ENCODE data around the gene LENEP. TPM values are rescaled to one million over a fixed set of nuclear protein-coding genes. Genes with fewer than 3 reads are reported as not detected.

The LENEP gene
- total RNA-seq, 1 experiment from 2014 or later, result 2.8 TPM

DNA sequence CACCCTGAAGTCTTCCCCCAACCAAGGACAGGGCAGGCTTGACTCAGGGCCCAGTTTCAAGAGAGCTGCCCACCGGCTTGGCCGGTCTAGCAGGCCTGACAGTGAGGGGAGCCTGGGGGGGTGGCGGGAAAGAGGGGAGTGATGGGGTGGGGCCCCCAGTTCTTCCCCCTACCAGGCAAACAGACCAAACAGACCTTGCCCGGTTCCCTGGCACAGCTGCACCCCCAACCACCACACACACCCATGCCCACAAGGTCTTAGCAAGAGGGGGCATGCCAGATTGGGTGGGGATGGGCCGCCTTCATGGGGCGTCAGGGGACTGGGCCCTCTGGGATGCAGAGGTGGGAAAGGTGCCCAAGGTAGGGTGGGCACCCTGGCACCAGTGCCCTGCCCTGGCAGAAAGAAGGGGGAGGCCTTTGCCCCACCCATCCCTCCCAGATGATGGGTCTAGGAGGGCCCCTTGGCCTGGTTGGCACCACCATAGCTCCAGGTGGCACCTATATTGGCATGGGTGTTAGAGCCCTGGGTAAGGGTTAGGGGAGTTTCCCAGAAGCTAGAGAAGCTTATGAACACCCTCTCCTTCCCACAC lies 18.1 kb downstream of the LENEP start:
- no peak overlapping the region for H3K4me3 Mint-ChIP-seq
- Histone ChIP-seq H4K91ac (ENCODE audit: insufficient read length, low read depth, low read length) (no peak overlapping the region), H3K4me2 (ENCODE audit: insufficient read depth, insufficient read length, low read length) (no peak overlapping the region), H3K27me3 (ENCODE audit: insufficient read depth, low read length) (no peaks in the 10 kb centered on the region), H4K20me1 (ENCODE audit: control insufficient read depth, insufficient read depth, insufficient read length) (no peaks in the 10 kb centered on the region), H3K27ac (ENCODE audit: insufficient read length, low read depth, low read length) (no peak overlapping the region), H3K79me2 (ENCODE audit: insufficient read depth, low read length) (no peaks in the 10 kb centered on the region; the same call in 1 of the 2 replicates), H3T11ph (ENCODE audit: low read length) (no peak overlapping the region), H4K8ac (replicated peaks; ENCODE audit: insufficient read length, low read depth, low read length) (no peak overlapping the region), H2BK5ac (ENCODE audit: insufficient read length, low read length) (no peak overlapping the region), H3K79me1 (ENCODE audit: insufficient read depth, low read depth, low read length, poor library complexity, severe bottlenecking) (no peaks in the 10 kb centered on the region), H3K9me3 (ENCODE audit: control insufficient read depth, low read depth, low read length) (no peaks in the 10 kb centered on the region), H2AFZ (ENCODE audit: low read length) (no peak overlapping the region), H3K56ac (ENCODE audit: insufficient read length, low read depth, low read length) (no peak overlapping the region), H3K23me2 (ENCODE audit: insufficient read length, low read depth, low read length, poor library complexity, severe bottlenecking) (no peaks in the 10 kb centered on the region), H2BK120ac (ENCODE audit: low read depth, low read length, poor library complexity, severe bottlenecking) (no peak overlapping the region), H3K23ac (ENCODE audit: insufficient read length, low read depth, low read length) (no peak overlapping the region), H3K18ac (ENCODE audit: insufficient read length, low read depth, low read length) (no peak overlapping the region), H2AK5ac (ENCODE audit: insufficient read length, low read length) (no peak overlapping the region), H2BK20ac (ENCODE audit: low read depth, low read length, poor library complexity, severe bottlenecking) (no peak overlapping the region), H2BK12ac (ENCODE audit: insufficient read length, low read depth, low read length) (no peak overlapping the region), H3K9ac (ENCODE audit: extremely low read depth, insufficient read length, low read length) (no peak overlapping the region), H3K4me1 (ENCODE audit: insufficient read depth, low read length) (peaks cover 3% of the 10 kb centered on the region; the same call in 1 of the 2 replicates), H3K14ac (ENCODE audit: insufficient read depth, low read length) (no peak overlapping the region), H4K5ac (ENCODE audit: insufficient read length, low read depth, low read length) (no peak overlapping the region), H3K4ac (ENCODE audit: low read depth, low read length) (no peak overlapping the region), H2BK15ac (ENCODE audit: low read depth, low read length) (no peak overlapping the region)
- no peak for DNase-seq
- no CpG with 5 or more reads among the region's 6 CpGs for WGBS (ENCODE audit: extremely low coverage, insufficient read length, low lambda C conversion rate)
- H3K27me3 Mint-ChIP-seq (ENCODE audit: low read depth), result no peaks in the 10 kb centered on the region
- peak overlapping the region in 1 of 3 experiments; percentile 94; a peak in 2 of 7 replicates for H3K27ac Mint-ChIP-seq
- TF ChIP-seq, protein P1, sequence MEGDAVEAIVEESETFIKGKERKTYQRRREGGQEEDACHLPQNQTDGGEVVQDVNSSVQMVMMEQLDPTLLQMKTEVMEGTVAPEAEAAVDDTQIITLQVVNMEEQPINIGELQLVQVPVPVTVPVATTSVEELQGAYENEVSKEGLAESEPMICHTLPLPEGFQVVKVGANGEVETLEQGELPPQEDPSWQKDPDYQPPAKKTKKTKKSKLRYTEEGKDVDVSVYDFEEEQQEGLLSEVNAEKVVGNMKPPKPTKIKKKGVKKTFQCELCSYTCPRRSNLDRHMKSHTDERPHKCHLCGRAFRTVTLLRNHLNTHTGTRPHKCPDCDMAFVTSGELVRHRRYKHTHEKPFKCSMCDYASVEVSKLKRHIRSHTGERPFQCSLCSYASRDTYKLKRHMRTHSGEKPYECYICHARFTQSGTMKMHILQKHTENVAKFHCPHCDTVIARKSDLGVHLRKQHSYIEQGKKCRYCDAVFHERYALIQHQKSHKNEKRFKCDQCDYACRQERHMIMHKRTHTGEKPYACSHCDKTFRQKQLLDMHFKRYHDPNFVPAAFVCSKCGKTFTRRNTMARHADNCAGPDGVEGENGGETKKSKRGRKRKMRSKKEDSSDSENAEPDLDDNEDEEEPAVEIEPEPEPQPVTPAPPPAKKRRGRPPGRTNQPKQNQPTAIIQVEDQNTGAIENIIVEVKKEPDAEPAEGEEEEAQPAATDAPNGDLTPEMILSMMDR (conservative IDR thresholded peaks at IDR 0.05), result no peak
- H3K9me3 Mint-ChIP-seq, result no peaks in the 10 kb centered on the region; a peak in 1 of 5 replicates
- H3K36me3 Mint-ChIP-seq (ENCODE audit: insufficient read depth in 1 of 3, low read depth in 3 of 3), result peaks cover 8 to 32% (median 17%) of the 10 kb centered on the region in 3 experiments; a peak in 6 of 7 replicates
- H3K4me1 Mint-ChIP-seq, result peaks cover 35 to 61% of the 10 kb centered on the region in 2 experiments
